Nephron progenitor cell (in vitro differentiated cells): ENCODE data around the gene TM9SF1.

Source experiments
- DNase-seq: peaks from one replicate; pipeline ENCODE4 v3.0.0; 2021
- H3K27ac Mint-ChIP-seq: 2 replicates; pipeline ENCODE4 v1.8.0; 2021; ENCODE audit warnings: mild to moderate bottlenecking, moderate library complexity, mixed read lengths
- H3K27me3 Mint-ChIP-seq: 2 replicates; pipeline ENCODE4 v1.8.0; 2021; ENCODE audit warnings: mild to moderate bottlenecking, low read depth, mixed read lengths; ENCODE audit not compliant: poor library complexity
- H3K36me3 Mint-ChIP-seq: 2 replicates; pipeline ENCODE4 v1.8.0; 2021; ENCODE audit warnings: low read depth, mixed read lengths
- H3K4me1 Mint-ChIP-seq: 2 replicates; pipeline ENCODE4 v1.8.0; 2021; ENCODE audit warnings: mixed read lengths
- H3K4me3 Mint-ChIP-seq: 2 replicates; pipeline ENCODE4 v1.8.0; 2021; ENCODE audit warnings: mild to moderate bottlenecking, moderate library complexity, mixed read lengths
- H3K9me3 Mint-ChIP-seq: 2 replicates; pipeline ENCODE4 v1.8.0; 2021; ENCODE audit warnings: mild to moderate bottlenecking, moderate library complexity, mixed read lengths
- CTCF ChIP-seq: fragments of 200-600 bp; sonication (generic); IDR thresholded peaks from 2 replicates; pipeline ENCODE4 v1.5.0; 2021; ENCODE audit warnings: antibody characterized with exemption

TM9SF1 gene

DNA sequence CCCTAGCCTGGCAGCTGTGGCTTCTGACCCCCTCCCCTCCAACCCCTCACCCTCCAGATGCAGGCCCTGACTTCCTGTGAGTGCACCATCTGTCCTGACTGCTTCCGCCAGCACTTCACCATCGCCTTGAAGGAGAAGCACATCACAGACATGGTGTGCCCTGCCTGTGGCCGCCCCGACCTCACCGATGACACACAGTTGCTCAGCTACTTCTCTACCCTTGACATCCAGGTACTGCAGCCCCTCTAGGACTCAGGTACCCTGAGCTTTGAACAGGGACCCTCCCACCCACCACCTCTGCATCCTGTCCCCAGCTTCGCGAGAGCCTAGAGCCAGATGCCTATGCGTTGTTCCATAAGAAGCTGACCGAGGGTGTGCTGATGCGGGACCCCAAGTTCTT is 40.1 kb downstream of the TM9SF1 start:
- Mint-ChIP-seq H3K4me1 (peaks cover 4% of the 10 kb centered on the region), H3K9me3 (no peaks in the 10 kb centered on the region), H3K4me3 (no peak overlapping the region), H3K36me3 (peaks cover 64% of the 10 kb centered on the region), H3K27me3 (no peaks in the 10 kb centered on the region), H3K27ac (no peak overlapping the region)
- no peak for DNase-seq
- TF ChIP-seq CTCF: no peak

DNA sequence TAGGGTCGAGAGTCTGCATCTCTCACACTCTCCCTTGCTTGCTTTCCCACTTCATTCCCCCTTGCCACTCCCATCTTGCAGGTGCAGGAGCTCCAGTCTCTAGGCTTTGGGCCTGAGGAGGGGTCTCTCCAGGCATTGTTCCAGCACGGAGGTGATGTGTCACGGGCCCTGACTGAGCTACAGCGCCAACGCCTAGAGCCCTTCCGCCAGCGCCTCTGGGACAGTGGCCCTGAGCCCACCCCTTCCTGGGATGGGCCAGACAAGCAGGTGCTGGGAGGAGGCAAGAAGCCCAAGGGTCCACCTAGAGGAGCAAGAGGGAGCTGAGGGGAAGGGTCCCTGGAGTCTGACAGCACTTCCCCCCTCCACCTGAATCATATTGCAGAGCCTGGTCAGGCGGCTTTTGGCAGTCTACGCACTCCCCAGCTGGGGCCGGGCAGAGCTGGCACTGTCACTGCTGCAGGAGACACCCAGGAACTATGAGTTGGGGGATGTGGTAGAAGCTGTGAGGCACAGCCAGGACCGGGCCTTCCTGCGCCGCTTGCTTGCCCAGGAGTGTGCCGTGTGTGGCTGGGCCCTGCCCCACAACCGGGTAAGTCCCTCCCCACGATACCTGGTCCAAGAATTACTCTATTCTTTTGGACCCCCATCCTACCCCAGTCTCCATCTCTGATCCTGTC is 43.7 kb downstream of the TM9SF1 start:
- H3K4me3 Mint-ChIP-seq: no peak overlapping the region
- DNase-seq: no peak
- H3K4me1 Mint-ChIP-seq: peaks cover 21% of the 10 kb centered on the region
- no peak for TF ChIP-seq CTCF
- peaks cover 57% of the 10 kb centered on the region for H3K36me3 Mint-ChIP-seq
- H3K9me3 Mint-ChIP-seq: no peaks in the 10 kb centered on the region
- H3K27ac Mint-ChIP-seq: no peak overlapping the region
- H3K27me3 Mint-ChIP-seq: no peaks in the 10 kb centered on the region

GRCh38 chr14:24150993-24151392 is 44.2 kb downstream of the TM9SF1 start:
- no peak for TF ChIP-seq CTCF
- Mint-ChIP-seq H3K27ac (no peak overlapping the region), H3K36me3 (peaks cover 55% of the 10 kb centered on the region), H3K9me3 (no peaks in the 10 kb centered on the region), H3K27me3 (no peaks in the 10 kb centered on the region), H3K4me3 (no peak overlapping the region), H3K4me1 (peaks cover 26% of the 10 kb centered on the region)
- DNase-seq: no peak

DNA sequence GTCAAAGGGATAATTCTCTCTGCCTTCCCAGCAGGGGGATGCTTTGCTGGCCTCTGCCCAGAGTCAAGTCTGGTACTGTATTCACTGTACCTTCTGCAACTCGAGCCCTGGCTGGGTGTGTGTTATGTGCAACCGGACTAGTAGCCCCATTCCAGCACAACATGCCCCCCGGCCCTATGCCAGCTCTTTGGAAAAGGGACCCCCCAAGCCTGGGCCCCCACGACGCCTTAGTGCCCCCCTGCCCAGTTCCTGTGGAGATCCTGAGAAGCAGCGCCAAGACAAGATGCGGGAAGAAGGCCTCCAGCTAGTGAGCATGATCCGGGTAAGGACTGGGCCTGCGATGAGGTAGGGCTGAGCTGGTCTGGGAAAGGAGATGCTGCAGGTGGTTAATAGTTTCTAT is 44.7 kb downstream of the TM9SF1 start:
- Mint-ChIP-seq H3K4me3 (no peak overlapping the region), H3K36me3 (peaks cover 51% of the 10 kb centered on the region)

GRCh38 chr14:24150061-24150460 is 45.2 kb downstream of the TM9SF1 start:
- Mint-ChIP-seq H3K4me1 (peaks cover 35% of the 10 kb centered on the region), H3K9me3 (no peaks in the 10 kb centered on the region), H3K27ac (no peak overlapping the region), H3K27me3 (no peaks in the 10 kb centered on the region), H3K36me3 (peaks cover 48% of the 10 kb centered on the region), H3K4me3 (no peak overlapping the region)
- no peak for TF ChIP-seq CTCF
- DNase-seq: no peak

More for the DNA sequence above, 44.7 kb downstream of the TM9SF1 start:
- no peaks in the 10 kb centered on the region for H3K9me3 Mint-ChIP-seq
- H3K4me1 Mint-ChIP-seq: peaks cover 30% of the 10 kb centered on the region
- no peak for DNase-seq
- no peak overlapping the region for H3K27ac Mint-ChIP-seq
- TF ChIP-seq CTCF: no peak
- no peaks in the 10 kb centered on the region for H3K27me3 Mint-ChIP-seq

DNA sequence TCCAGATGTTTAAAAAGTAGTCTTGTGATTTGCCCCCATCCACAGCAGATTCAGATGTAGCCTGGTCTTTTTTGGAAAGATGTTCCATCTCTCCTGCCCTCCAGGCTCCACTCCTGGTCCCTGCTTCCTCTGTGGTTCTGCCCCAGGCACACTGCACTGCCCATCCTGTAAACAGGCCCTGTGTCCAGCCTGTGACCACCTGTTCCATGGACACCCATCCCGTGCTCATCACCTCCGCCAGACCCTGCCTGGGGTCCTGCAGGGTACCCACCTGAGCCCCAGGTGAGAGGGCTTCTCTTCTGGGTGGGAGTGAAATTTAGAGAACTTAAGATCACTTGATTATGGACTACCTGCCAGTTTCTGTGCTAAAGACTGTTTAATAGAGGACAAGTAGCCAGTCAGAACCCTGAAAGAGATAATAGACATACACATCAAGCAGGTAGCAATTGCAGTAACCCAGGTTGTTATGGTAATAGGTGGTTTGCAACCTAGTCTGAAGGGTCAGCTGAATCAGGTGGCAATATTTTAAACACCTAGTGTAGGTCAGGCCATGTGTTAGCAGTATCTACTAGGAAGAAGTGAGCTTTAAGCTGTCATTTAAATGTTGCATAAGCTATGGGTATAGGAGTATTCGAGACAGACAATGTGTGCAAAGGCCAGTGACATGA is 45.8 kb downstream of the TM9SF1 start:
- H3K9me3 Mint-ChIP-seq: no peaks in the 10 kb centered on the region
- no peak for TF ChIP-seq CTCF
- H3K27me3 Mint-ChIP-seq: no peaks in the 10 kb centered on the region
- peaks cover 46% of the 10 kb centered on the region for H3K36me3 Mint-ChIP-seq
- peaks cover 40% of the 10 kb centered on the region for H3K4me1 Mint-ChIP-seq
- DNase-seq: no peak
- H3K27ac Mint-ChIP-seq: no peak overlapping the region
- H3K4me3 Mint-ChIP-seq: peak overlapping the region; percentile 98
